Head of caudate nucleus (tissue), 42 donors: Measurements from ENCODE around the gene DLG1.
"Not testable (repeated sequence)": the region's sequence is repeated elsewhere in the genome, so short reads cannot be mapped to it uniquely, and the experiment has no call there.

Experiments
- DNase-seq, 42 donors: peaks; one replicate each; pipeline versions ENCODE4 v3.0.0 to v3.0.0-alpha.2; 2020 to 2021; ENCODE audit warnings: mixed read lengths in 7 of 42
- intact Hi-C: fragments of 100-400 bp; cut with DNase I; formaldehyde crosslinking; loops from one replicate; pipeline ENCODE4 v1.15.0; 2022

Gene DLG1

GRCh38 chr3:197295871-197296270, 2.5 kb downstream of the DLG1 start:
- no peak for DNase-seq
- intact Hi-C loops: no loop called here

GRCh38 chr3:197293605-197294237, 4.7 kb downstream of the DLG1 start:
- intact Hi-C loops: no loop called here
- DNase-seq: no peak

- intact Hi-C loops: no loop called here
- no peak for DNase-seq
Observed at GRCh38 chr3:197292648-197293047, 5.8 kb downstream of the DLG1 start.

GRCh38 chr3:197292083-197292646, 6.2 kb downstream of the DLG1 start:
- intact Hi-C loops: no loop called here
- no peak for DNase-seq

GRCh38 chr3:197289726-197290125, 8.7 kb downstream of the DLG1 start:
- DNase-seq: no peak

GRCh38 chr3:197286678-197287077, 11.7 kb downstream of the DLG1 start:
- DNase-seq: no peak
- intact Hi-C loops: no loop called here

More at GRCh38 chr3:197289726-197290125, 8.7 kb downstream of the DLG1 start:
- intact Hi-C loops: loop anchor here (2.0 kb wide), 1 partner anchor 17 kb away; no protein-coding TSS in a partner anchor

- intact Hi-C loops: no loop called here
- DNase-seq: no peak
Observed at GRCh38 chr3:197285557-197285956, 12.9 kb downstream of the DLG1 start.

GRCh38 chr3:197283045-197283444, 15.4 kb downstream of the DLG1 start:
- intact Hi-C loops: no loop called here
- no peak for DNase-seq

- intact Hi-C loops: no loop called here
Observed at GRCh38 chr3:197281849-197282248, 16.6 kb downstream of the DLG1 start.

GRCh38 chr3:197280156-197280555, 18.3 kb downstream of the DLG1 start:
- DNase-seq: no peak
- intact Hi-C loops: no loop called here

More at GRCh38 chr3:197281849-197282248, 16.6 kb downstream of the DLG1 start:
- DNase-seq: no peak

GRCh38 chr3:197278933-197279332, 19.5 kb downstream of the DLG1 start:
- DNase-seq: no peak
- intact Hi-C loops: no loop called here

- intact Hi-C loops, DNase-seq: not testable (repeated sequence)
Observed at GRCh38 chr3:197276808-197277207, 21.6 kb downstream of the DLG1 start.

- no peak for DNase-seq
- intact Hi-C loops: no loop called here
Observed at GRCh38 chr3:197270558-197271317, 27.7 kb downstream of the DLG1 start.

GRCh38 chr3:197269024-197269423, 29.4 kb downstream of the DLG1 start:
- intact Hi-C loops: no loop called here
- DNase-seq: no peak

- DNase-seq: no peak
- intact Hi-C loops: no loop called here
Observed at GRCh38 chr3:197268294-197268693, 30.1 kb downstream of the DLG1 start.

GRCh38 chr3:197266331-197266730, 32.1 kb downstream of the DLG1 start:
- DNase-seq: no peak
- intact Hi-C loops: no loop called here

GRCh38 chr3:197262709-197263108, 35.7 kb downstream of the DLG1 start:
- no peak for DNase-seq
- intact Hi-C loops: no loop called here

- intact Hi-C loops: no loop called here
- no peak for DNase-seq
Observed at GRCh38 chr3:197261164-197261509, 37.3 kb downstream of the DLG1 start.

GRCh38 chr3:197260491-197261163, 37.8 kb downstream of the DLG1 start:
- intact Hi-C loops: no loop called here
- DNase-seq: no peak

- intact Hi-C loops: loop anchor here (10.0 kb wide), 1 partner anchor 196 kb away; no protein-coding TSS in a partner anchor
Observed at GRCh38 chr3:197259096-197259495, 39.3 kb downstream of the DLG1 start.

More at GRCh38 chr3:197259096-197259495, 39.3 kb downstream of the DLG1 start:
- no peak for DNase-seq
